Coronary artery (tissue), 2 donors: ENCODE results near the gene LRRK1.

ENCODE experiments used
- DNase-seq: peaks from one replicate; pipeline ENCODE4 v3.0.0-alpha.2; 2017; ENCODE audit warnings: low spot score
- H3K27ac ChIP-seq, 2 donors: fragments of 200-600 bp; sonication (generic); one replicate each; pipeline ENCODE4 v1.5.1; 2016 to 2019
- H3K4me3 ChIP-seq: fragments of 200-600 bp; sonication (generic); 2 replicates; pipeline ENCODE4 v1.5.1; 2016; ENCODE audit warnings: mild to moderate bottlenecking, moderate library complexity
- CTCF ChIP-seq: fragments of 200-600 bp; sonication (generic); IDR thresholded peaks from one replicate; pipeline ENCODE4 v1.5.1; 2019; ENCODE audit warnings: antibody characterized with exemption

Gene LRRK1

GRCh38 chr15:100999369-100999768, 80.2 kb downstream of the LRRK1 start:
- TF ChIP-seq CTCF: no peak
- no peak overlapping the region for H3K27ac ChIP-seq
- DNase-seq: no peak

GRCh38 chr15:101000271-101000681, 81.1 kb downstream of the LRRK1 start:
- no peak for TF ChIP-seq CTCF
- DNase-seq: peak; percentile 24

More at GRCh38 chr15:100999369-100999768, 80.2 kb downstream of the LRRK1 start:
- H3K4me3 ChIP-seq: no peak overlapping the region

GRCh38 chr15:101001056-101001455, 81.9 kb downstream of the LRRK1 start:
- DNase-seq: peak; percentile 53
- no peak overlapping the region for H3K4me3 ChIP-seq
- TF ChIP-seq CTCF: no peak
- H3K27ac ChIP-seq: no peak overlapping the region

More at GRCh38 chr15:101000271-101000681, 81.1 kb downstream of the LRRK1 start:
- H3K27ac ChIP-seq: no peak overlapping the region
- no peak overlapping the region for H3K4me3 ChIP-seq

- no peak for TF ChIP-seq CTCF
- DNase-seq: peak; percentile 26
- H3K27ac ChIP-seq: no peak overlapping the region
- H3K4me3 ChIP-seq: no peak overlapping the region
Observed at GRCh38 chr15:101001796-101002195, 82.6 kb downstream of the LRRK1 start.

GRCh38 chr15:101003081-101003480, 83.9 kb downstream of the LRRK1 start:
- peak; percentile 17 for DNase-seq
- no peak overlapping the region for H3K27ac ChIP-seq
- no peak overlapping the region for H3K4me3 ChIP-seq
- TF ChIP-seq CTCF: no peak

GRCh38 chr15:101003706-101004105, 84.5 kb downstream of the LRRK1 start:
- Histone ChIP-seq H3K4me3 (no peak overlapping the region), H3K27ac (no peak overlapping the region)
- peak; percentile 55 for DNase-seq
- TF ChIP-seq CTCF: no peak

- H3K27ac ChIP-seq: no peak overlapping the region
- H3K4me3 ChIP-seq: no peak overlapping the region
- peak; percentile 33 for DNase-seq
- TF ChIP-seq CTCF: no peak
Observed at GRCh38 chr15:101004500-101004899, 85.3 kb downstream of the LRRK1 start.
